ENCODE results near the gene RBAK.
"Not testable (repeated sequence)": the region's sequence is repeated elsewhere in the genome, so short reads cannot be mapped to it uniquely, and the experiment has no call there.

DNA sequence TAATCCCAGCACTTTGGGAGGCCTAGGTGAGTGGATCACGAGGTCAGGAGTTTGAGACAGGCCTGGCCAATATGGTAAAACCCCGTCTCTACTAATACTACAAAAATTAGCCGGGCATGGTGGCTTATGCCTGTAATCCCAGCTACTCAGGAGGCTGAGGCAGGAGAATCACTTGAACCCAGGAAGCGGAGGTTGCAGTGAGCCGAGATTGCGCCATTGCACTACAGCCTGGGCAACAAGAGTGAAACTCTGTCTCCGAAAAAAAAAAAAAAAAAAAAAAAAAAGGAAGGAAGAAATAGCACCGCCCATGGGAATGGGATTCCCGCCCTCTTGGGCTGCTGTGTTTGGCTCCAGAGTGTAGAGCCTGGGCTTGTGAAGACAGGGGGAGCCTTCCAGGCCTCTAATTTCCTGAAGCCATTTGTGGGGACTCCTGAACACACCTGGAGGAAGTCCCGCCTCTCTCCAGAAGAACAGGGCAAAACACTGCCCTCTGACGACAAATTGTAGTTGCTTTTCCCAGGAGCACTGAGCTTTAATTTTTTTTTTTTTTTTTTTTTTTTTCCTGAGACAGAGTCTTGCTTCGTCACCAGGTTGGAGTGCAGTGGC lies 42.7 kb downstream of the RBAK start:
- TF ChIP-seq, protein P1, sequence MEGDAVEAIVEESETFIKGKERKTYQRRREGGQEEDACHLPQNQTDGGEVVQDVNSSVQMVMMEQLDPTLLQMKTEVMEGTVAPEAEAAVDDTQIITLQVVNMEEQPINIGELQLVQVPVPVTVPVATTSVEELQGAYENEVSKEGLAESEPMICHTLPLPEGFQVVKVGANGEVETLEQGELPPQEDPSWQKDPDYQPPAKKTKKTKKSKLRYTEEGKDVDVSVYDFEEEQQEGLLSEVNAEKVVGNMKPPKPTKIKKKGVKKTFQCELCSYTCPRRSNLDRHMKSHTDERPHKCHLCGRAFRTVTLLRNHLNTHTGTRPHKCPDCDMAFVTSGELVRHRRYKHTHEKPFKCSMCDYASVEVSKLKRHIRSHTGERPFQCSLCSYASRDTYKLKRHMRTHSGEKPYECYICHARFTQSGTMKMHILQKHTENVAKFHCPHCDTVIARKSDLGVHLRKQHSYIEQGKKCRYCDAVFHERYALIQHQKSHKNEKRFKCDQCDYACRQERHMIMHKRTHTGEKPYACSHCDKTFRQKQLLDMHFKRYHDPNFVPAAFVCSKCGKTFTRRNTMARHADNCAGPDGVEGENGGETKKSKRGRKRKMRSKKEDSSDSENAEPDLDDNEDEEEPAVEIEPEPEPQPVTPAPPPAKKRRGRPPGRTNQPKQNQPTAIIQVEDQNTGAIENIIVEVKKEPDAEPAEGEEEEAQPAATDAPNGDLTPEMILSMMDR (IDR thresholded peaks at IDR 0.05): not testable (repeated sequence)
- TF ChIP-seq SIN3A (IDR thresholded peaks at IDR 0.05; ENCODE audit: borderline replicate concordance, insufficient read depth, low read depth, low read length); POLR2AphosphoS5 (IDR thresholded peaks at IDR 0.05; ENCODE audit: low read depth, low read length); TCF7L2 (IDR thresholded peaks at IDR 0.05; ENCODE audit: low read depth, low read length): not testable (repeated sequence)
- TF ChIP-seq, protein P2, sequence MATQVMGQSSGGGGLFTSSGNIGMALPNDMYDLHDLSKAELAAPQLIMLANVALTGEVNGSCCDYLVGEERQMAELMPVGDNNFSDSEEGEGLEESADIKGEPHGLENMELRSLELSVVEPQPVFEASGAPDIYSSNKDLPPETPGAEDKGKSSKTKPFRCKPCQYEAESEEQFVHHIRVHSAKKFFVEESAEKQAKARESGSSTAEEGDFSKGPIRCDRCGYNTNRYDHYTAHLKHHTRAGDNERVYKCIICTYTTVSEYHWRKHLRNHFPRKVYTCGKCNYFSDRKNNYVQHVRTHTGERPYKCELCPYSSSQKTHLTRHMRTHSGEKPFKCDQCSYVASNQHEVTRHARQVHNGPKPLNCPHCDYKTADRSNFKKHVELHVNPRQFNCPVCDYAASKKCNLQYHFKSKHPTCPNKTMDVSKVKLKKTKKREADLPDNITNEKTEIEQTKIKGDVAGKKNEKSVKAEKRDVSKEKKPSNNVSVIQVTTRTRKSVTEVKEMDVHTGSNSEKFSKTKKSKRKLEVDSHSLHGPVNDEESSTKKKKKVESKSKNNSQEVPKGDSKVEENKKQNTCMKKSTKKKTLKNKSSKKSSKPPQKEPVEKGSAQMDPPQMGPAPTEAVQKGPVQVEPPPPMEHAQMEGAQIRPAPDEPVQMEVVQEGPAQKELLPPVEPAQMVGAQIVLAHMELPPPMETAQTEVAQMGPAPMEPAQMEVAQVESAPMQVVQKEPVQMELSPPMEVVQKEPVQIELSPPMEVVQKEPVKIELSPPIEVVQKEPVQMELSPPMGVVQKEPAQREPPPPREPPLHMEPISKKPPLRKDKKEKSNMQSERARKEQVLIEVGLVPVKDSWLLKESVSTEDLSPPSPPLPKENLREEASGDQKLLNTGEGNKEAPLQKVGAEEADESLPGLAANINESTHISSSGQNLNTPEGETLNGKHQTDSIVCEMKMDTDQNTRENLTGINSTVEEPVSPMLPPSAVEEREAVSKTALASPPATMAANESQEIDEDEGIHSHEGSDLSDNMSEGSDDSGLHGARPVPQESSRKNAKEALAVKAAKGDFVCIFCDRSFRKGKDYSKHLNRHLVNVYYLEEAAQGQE (IDR thresholded peaks at IDR 0.05; ENCODE audit: insufficient read depth in 1 of 2, low read depth in 2 of 2, low read length in 1 of 2): not testable (repeated sequence)

Measured in Panc1 (cell line).